ENCODE results near the gene PDGFC.
A peak's percentile ranks its signal among the peaks of the same experiment; 100 is the strongest.

PDGFC gene

GRCh38 chr4:156974264-156974663, 2.7 kb upstream of the PDGFC start:
- no peak for DNase-seq (ENCODE audit: low spot score)

- no peak for DNase-seq (ENCODE audit: low spot score)
These were observed 898 bp upstream of the PDGFC start for GRCh38 chr4:156972379-156973015.

- DNase-seq (ENCODE audit: low spot score) = no peak
These were observed 379 bp downstream of the PDGFC start for GRCh38 chr4:156971165-156971675.

GRCh38 chr4:156970501-156971164, 966 bp downstream of the PDGFC start:
- DNase-seq (ENCODE audit: low spot score) = peak; percentile 54

GRCh38 chr4:156969911-156970310, 1.7 kb downstream of the PDGFC start:
- DNase-seq (ENCODE audit: low spot score) = no peak

- DNase-seq (ENCODE audit: low spot score) = no peak
These were observed 2.5 kb downstream of the PDGFC start for GRCh38 chr4:156969101-156969500.

GRCh38 chr4:156968479-156968984, 3.1 kb downstream of the PDGFC start:
- DNase-seq (ENCODE audit: low spot score) = peak; percentile 46

GRCh38 chr4:156966836-156967235, 4.8 kb downstream of the PDGFC start:
- no peak for DNase-seq (ENCODE audit: low spot score)

GRCh38 chr4:156963419-156963818, 8.2 kb downstream of the PDGFC start:
- DNase-seq (ENCODE audit: low spot score) = no peak

GRCh38 chr4:156962528-156962974, 9.0 kb downstream of the PDGFC start:
- DNase-seq (ENCODE audit: low spot score) = no peak

- no peak for DNase-seq (ENCODE audit: low spot score)
These were observed 9.6 kb downstream of the PDGFC start for GRCh38 chr4:156962058-156962358.

- DNase-seq (ENCODE audit: low spot score) = no peak
These were observed 10.2 kb downstream of the PDGFC start for GRCh38 chr4:156961196-156962057.

- no peak for DNase-seq (ENCODE audit: low spot score)
These were observed 12.3 kb downstream of the PDGFC start for GRCh38 chr4:156959298-156959702.

- no peak for DNase-seq (ENCODE audit: low spot score)
These were observed 13.1 kb downstream of the PDGFC start for GRCh38 chr4:156958276-156959074.

- DNase-seq (ENCODE audit: low spot score) = no peak
These were observed 14.0 kb downstream of the PDGFC start for GRCh38 chr4:156957556-156957955.

- no peak for DNase-seq (ENCODE audit: low spot score)
These were observed 14.7 kb downstream of the PDGFC start for GRCh38 chr4:156956826-156957368.

GRCh38 chr4:156956359-156956758, 15.2 kb downstream of the PDGFC start:
- no peak for DNase-seq (ENCODE audit: low spot score)

- no peak for DNase-seq (ENCODE audit: low spot score)
These were observed 17.0 kb downstream of the PDGFC start for GRCh38 chr4:156954587-156954986.

- no peak for DNase-seq (ENCODE audit: low spot score)
These were observed 17.6 kb downstream of the PDGFC start for GRCh38 chr4:156953951-156954350.

GRCh38 chr4:156953001-156953400, 18.6 kb downstream of the PDGFC start:
- no peak for DNase-seq (ENCODE audit: low spot score)

- DNase-seq (ENCODE audit: low spot score) = no peak
These were observed 19.4 kb downstream of the PDGFC start for GRCh38 chr4:156952078-156952759.
